GM12865 (cell line): ENCODE measurements around the gene RHOF.

ENCODE experiments used
- DNase-seq: peaks from one replicate; pipeline ENCODE4 v3.0.0; 2010; ENCODE audit warnings: low read depth
- H3K4me3 ChIP-seq: 2 replicates; pipeline ENCODE4 v1.5.1; 2011; ENCODE audit warnings: mild to moderate bottlenecking, low read depth, low read length, control low read depth
- CTCF ChIP-seq: IDR thresholded peaks from 2 replicates; pipeline ENCODE4 v1.5.1; 2011; ENCODE audit warnings: low read length, control low read depth, low read depth, inconsistent platforms; ENCODE audit not compliant: insufficient read depth; ENCODE audit errors: missing control alignments

Gene RHOF

GRCh38 chr12:121769831-121770301, 23.6 kb downstream of the RHOF start:
- H3K4me3 ChIP-seq: no peak overlapping the region
- DNase-seq: no peak
- no peak for TF ChIP-seq CTCF

- DNase-seq: no peak
- H3K4me3 ChIP-seq: no peak overlapping the region
- TF ChIP-seq CTCF: no peak
Measured at GRCh38 chr12:121769297-121769830, 24.1 kb downstream of the RHOF start.

- no peak for DNase-seq
- H3K4me3 ChIP-seq: no peak overlapping the region
- no peak for TF ChIP-seq CTCF
Measured at GRCh38 chr12:121767525-121768016, 25.9 kb downstream of the RHOF start.

- no peak overlapping the region for H3K4me3 ChIP-seq
- DNase-seq: no peak
- no peak for TF ChIP-seq CTCF
Measured at GRCh38 chr12:121766290-121767039, 27.0 kb downstream of the RHOF start.

GRCh38 chr12:121765573-121765972, 27.9 kb downstream of the RHOF start:
- DNase-seq: no peak
- TF ChIP-seq CTCF: no peak
- no peak overlapping the region for H3K4me3 ChIP-seq

- no peak for TF ChIP-seq CTCF
- H3K4me3 ChIP-seq: no peak overlapping the region
- DNase-seq: no peak
Measured at GRCh38 chr12:121764808-121765207, 28.7 kb downstream of the RHOF start.
